GM12892 (cell line): ENCODE measurements around the gene SH3BGRL2.

Experiments
- POLR2A ChIP-seq: IDR thresholded peaks from 2 replicates; pipeline ENCODE4 v1.6.1; 2011; ENCODE audit warnings: low read depth, low read length, control low read depth
- POLR2AphosphoS5 ChIP-seq: IDR thresholded peaks from 2 replicates; pipeline ENCODE4 v1.6.1; 2011; ENCODE audit warnings: low read depth, low read length, control low read depth
- TAF1 ChIP-seq: IDR thresholded peaks from 2 replicates; pipeline ENCODE4 v1.6.1; 2011; ENCODE audit warnings: low read depth, mild to moderate bottlenecking, control low read depth, low read length, borderline replicate concordance

GRCh38 chr6:79673947-79674346 lies 42.8 kb downstream of the SH3BGRL2 start:
- TF ChIP-seq POLR2A: no peak
- TF ChIP-seq POLR2AphosphoS5: no peak
- TF ChIP-seq TAF1: no peak
